ENCODE data around the gene PVALB.

DNA sequence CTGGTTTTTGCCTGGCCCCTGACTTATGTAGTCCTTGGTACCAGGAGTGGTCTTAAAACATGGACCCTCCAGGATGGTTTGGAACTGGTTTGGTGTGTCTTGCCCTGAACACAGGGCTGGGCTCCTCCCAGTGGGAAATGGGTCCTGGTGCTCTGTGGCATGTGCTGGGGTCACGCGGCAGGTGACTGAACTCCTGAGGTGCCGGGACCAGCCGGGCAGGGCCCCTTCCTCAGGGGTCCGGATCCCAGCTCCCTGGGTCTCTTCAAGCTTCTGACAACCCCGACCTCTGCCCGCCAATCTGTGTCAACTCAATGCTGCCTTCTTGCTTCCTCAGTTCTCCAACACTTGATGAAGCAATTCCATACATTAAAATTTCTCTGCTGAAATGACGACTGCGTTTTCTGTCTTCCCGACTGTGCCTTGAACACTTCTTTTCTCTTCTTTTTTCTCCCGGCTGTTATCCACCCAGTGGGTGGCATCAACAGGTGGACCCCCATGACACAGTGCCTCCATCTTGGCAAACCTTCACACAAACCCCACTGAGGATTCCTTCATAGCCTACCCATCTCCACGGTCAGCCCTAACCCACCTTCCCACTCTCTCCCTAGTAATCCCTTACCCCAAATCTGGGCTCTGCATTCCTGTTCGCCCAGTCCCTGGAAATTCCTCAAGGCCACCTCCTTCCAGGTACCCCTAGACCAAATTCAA lies 45.3 kb downstream of the PVALB start:
- TF ChIP-seq CTCF (IDR thresholded peaks at IDR 0.05): no peak
- TF ChIP-seq POLR2A (IDR thresholded peaks at IDR 0.05): no peak

Data from adrenal gland (tissue), 5 donors.